ENCODE results near the gene RAI1.

GRCh38 chr17:17661834-17662385 lies 19.3 kb upstream of the RAI1 start:
- TF ChIP-seq POLR2AphosphoS5 (IDR thresholded peaks at IDR 0.05; ENCODE audit: low read depth, low read length) (no peak), SIN3A (IDR thresholded peaks at IDR 0.05; ENCODE audit: borderline replicate concordance, insufficient read depth, low read length) (no peak)

Measured in PFSK-1 (cell line).